Neural cell (in vitro differentiated cells): Measurements from ENCODE around the gene SWSAP1. TPM values are rescaled to one million over a fixed set of nuclear protein-coding genes. Genes with fewer than 3 reads are reported as not detected.

Experiments
- H2AFZ ChIP-seq: fragments of 200-600, 300-800 bp; sonication (generic), shearing (Covaris generic); 2 replicates; pipeline ENCODE4 v1.6.0; 2014; ENCODE audit warnings: low read depth, mild to moderate bottlenecking, antibody characterized with exemption, low read length, moderate library complexity
- H3F3A ChIP-seq: fragments of 200-600 bp; shearing (Covaris generic); 2 replicates; pipeline ENCODE4 v1.6.1; 2016; ENCODE audit warnings: mild to moderate bottlenecking, moderate library complexity, mixed read lengths, antibody characterized with exemption, low read length; ENCODE audit not compliant: insufficient read depth, poor library complexity, severe bottlenecking
- H3K27ac ChIP-seq: fragments of 200-600, 300-800 bp; sonication (generic), shearing (Covaris generic); 2 replicates; pipeline ENCODE4 v1.5.1; 2014; ENCODE audit warnings: mild to moderate bottlenecking, low read length, moderate library complexity
- H3K27me3 ChIP-seq: fragments of 300-800, 200-600 bp; sonication (generic), shearing (Covaris generic); 2 replicates; pipeline ENCODE4 v1.6.0; 2014; ENCODE audit warnings: mild to moderate bottlenecking, low read depth, low read length, moderate library complexity; ENCODE audit not compliant: insufficient read depth
- H3K36me3 ChIP-seq: fragments of 300-800, 200-600 bp; sonication (generic), shearing (Covaris generic); 2 replicates; pipeline ENCODE4 v1.5.1; 2014; ENCODE audit warnings: mild to moderate bottlenecking, antibody characterized with exemption, low read length, moderate library complexity; ENCODE audit not compliant: insufficient read depth
- H3K4me2 ChIP-seq: fragments of 300-800, 200-600 bp; sonication (generic), shearing (Covaris generic); 2 replicates; pipeline ENCODE4 v1.6.0; 2014; ENCODE audit warnings: mild to moderate bottlenecking, low read length
- H3K4me3 ChIP-seq: fragments of 300-800, 200-600 bp; sonication (generic), shearing (Covaris generic); 2 replicates; pipeline ENCODE4 v1.5.1; 2014; ENCODE audit warnings: mild to moderate bottlenecking, low read length, moderate library complexity
- H3K79me2 ChIP-seq: fragments of 200-600 bp; shearing (Covaris generic); replicated peaks from 2 replicates; pipeline ENCODE4 v1.6.0; 2014; ENCODE audit warnings: mild to moderate bottlenecking, low read length, moderate library complexity; ENCODE audit not compliant: insufficient read depth
- H3K9ac ChIP-seq: fragments of 300-800, 200-600 bp; sonication (generic), shearing (Covaris generic); 2 replicates; pipeline ENCODE4 v1.6.1; 2016; ENCODE audit warnings: mild to moderate bottlenecking, low read length, mixed read lengths
- H3K9me2 ChIP-seq: fragments of 200-600 bp; shearing (Covaris generic); 2 replicates; pipeline ENCODE4 v1.6.1; 2016; ENCODE audit warnings: mild to moderate bottlenecking, low read length, mixed read lengths; ENCODE audit not compliant: insufficient read depth
- H3K9me3 ChIP-seq: fragments of 200-600, 300-800 bp; sonication (generic), shearing (Covaris generic); 2 replicates; pipeline ENCODE4 v1.6.1; 2016; ENCODE audit warnings: mild to moderate bottlenecking, mixed run types, low read length, moderate library complexity, mixed read lengths
- H4K20me1 ChIP-seq: fragments of 200-600 bp; shearing (Covaris generic); 2 replicates; pipeline ENCODE4 v1.6.1; 2016; ENCODE audit warnings: mild to moderate bottlenecking, mixed run types; ENCODE audit not compliant: insufficient read depth
- EP300 ChIP-seq: fragments of 450-650 bp; conservative IDR thresholded peaks from 2 replicates; pipeline ENCODE4 v1.6.1; 2014; ENCODE audit warnings: antibody characterized with exemption, mild to moderate bottlenecking, moderate library complexity; ENCODE audit not compliant: poor library complexity, severe bottlenecking
- EZH2 ChIP-seq: fragments of 200-600, 300-800 bp; shearing (Covaris generic), sonication (generic); IDR thresholded peaks from 2 replicates; pipeline ENCODE4 v1.6.1; 2014; ENCODE audit warnings: antibody characterized with exemption, low read length, borderline replicate concordance, mild to moderate bottlenecking; ENCODE audit not compliant: insufficient read depth, poor library complexity, severe bottlenecking
- MXI1 ChIP-seq: fragments of 450-650 bp; conservative IDR thresholded peaks from 2 replicates; pipeline ENCODE4 v1.6.1; 2014; ENCODE audit warnings: antibody characterized with exemption, mild to moderate bottlenecking; ENCODE audit not compliant: poor library complexity, severe bottlenecking
- POLR2AphosphoS5 ChIP-seq: IDR thresholded peaks from 2 replicates; pipeline ENCODE4 v1.6.1; 2012
- RAD21 ChIP-seq: fragments of 450-650 bp; conservative IDR thresholded peaks from 2 replicates; pipeline ENCODE4 v1.6.1; 2014; ENCODE audit warnings: antibody characterized with exemption, mild to moderate bottlenecking, moderate library complexity
- SMC3 ChIP-seq: fragments of 450-650 bp; conservative IDR thresholded peaks from 2 replicates; pipeline ENCODE4 v1.6.1; 2014; ENCODE audit warnings: antibody characterized with exemption, mild to moderate bottlenecking, moderate library complexity; ENCODE audit not compliant: poor library complexity
- TAF1 ChIP-seq: IDR thresholded peaks from 2 replicates; pipeline ENCODE4 v1.6.1; 2012; ENCODE audit warnings: low read depth
- polyA plus RNA-seq: library from polyadenylated mRNA; depleted of rRNA; stranded (reverse); fragments of >200 nt; gene quantifications from 2 replicates; pipeline ENCODE4 v1.2.3, GENCODE V29; 2014
- TF ChIP-seq, protein P1 (sequence below): IDR thresholded peaks from 2 replicates; pipeline ENCODE4 v1.6.1; 2012; ENCODE audit warnings: borderline replicate concordance
- TF ChIP-seq, protein P2 (sequence below): fragments of 450-650 bp; IDR thresholded peaks from 2 replicates; pipeline ENCODE4 v1.5.1; 2014; ENCODE audit warnings: antibody characterized with exemption, mild to moderate bottlenecking, moderate library complexity; ENCODE audit not compliant: poor library complexity, severe bottlenecking

The SWSAP1 gene
- polyA plus RNA-seq, 1 donor from 2014 or later = 2.4 TPM

DNA sequence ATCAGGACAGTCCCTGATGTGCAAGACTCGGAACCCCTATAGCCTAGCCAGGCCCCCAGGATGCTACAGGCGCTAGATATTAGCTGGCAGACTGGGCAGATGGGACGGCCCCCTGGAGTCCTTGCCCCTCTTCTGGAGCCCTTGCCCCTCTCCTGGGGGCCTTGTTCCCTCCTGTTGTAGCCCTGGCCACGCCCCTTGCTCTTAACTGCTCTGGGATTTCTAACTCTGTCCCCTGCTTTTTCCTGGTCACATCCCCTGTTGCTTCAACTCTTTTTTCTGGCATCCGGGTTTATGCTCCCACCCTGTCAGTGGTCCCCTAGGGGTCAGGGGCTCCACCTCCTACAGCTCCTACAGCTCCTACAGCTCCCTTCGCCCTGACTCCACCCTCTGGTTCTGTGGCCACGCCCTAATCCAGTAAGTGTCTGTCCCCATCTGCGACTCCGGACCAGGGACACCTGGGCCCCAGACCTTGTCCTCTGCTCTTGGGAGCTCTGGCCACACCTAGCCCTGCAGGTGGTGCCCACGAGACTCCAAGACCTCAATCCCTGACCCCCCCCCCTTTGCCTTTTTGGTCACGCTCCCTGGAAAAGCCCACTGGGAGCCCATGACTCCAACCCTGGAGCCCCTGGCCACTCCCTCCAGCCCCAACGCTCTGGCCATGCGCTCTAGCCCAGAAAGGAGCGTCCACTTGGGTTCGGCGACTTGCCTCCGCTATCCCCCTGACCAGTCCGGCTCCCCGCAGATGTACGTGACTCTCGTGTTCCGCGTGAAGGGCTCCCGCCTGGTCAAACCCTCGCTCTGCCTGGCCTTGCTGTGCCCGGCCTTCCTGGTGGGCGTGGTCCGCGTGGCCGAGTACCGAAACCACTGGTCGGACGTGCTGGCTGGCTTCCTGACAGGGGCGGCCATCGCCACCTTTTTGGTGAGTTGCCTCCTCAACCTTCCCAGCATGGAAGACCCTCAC, 12.4 kb upstream of the SWSAP1 start:
- TF ChIP-seq EP300 (no peak), POLR2AphosphoS5 (no peak), SMC3 (no peak), EZH2 (no peak), MXI1 (no peak), TAF1 (no peak), RAD21 (no peak)
- TF ChIP-seq, protein P1, sequence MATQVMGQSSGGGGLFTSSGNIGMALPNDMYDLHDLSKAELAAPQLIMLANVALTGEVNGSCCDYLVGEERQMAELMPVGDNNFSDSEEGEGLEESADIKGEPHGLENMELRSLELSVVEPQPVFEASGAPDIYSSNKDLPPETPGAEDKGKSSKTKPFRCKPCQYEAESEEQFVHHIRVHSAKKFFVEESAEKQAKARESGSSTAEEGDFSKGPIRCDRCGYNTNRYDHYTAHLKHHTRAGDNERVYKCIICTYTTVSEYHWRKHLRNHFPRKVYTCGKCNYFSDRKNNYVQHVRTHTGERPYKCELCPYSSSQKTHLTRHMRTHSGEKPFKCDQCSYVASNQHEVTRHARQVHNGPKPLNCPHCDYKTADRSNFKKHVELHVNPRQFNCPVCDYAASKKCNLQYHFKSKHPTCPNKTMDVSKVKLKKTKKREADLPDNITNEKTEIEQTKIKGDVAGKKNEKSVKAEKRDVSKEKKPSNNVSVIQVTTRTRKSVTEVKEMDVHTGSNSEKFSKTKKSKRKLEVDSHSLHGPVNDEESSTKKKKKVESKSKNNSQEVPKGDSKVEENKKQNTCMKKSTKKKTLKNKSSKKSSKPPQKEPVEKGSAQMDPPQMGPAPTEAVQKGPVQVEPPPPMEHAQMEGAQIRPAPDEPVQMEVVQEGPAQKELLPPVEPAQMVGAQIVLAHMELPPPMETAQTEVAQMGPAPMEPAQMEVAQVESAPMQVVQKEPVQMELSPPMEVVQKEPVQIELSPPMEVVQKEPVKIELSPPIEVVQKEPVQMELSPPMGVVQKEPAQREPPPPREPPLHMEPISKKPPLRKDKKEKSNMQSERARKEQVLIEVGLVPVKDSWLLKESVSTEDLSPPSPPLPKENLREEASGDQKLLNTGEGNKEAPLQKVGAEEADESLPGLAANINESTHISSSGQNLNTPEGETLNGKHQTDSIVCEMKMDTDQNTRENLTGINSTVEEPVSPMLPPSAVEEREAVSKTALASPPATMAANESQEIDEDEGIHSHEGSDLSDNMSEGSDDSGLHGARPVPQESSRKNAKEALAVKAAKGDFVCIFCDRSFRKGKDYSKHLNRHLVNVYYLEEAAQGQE = no peak
- TF ChIP-seq, protein P2, sequence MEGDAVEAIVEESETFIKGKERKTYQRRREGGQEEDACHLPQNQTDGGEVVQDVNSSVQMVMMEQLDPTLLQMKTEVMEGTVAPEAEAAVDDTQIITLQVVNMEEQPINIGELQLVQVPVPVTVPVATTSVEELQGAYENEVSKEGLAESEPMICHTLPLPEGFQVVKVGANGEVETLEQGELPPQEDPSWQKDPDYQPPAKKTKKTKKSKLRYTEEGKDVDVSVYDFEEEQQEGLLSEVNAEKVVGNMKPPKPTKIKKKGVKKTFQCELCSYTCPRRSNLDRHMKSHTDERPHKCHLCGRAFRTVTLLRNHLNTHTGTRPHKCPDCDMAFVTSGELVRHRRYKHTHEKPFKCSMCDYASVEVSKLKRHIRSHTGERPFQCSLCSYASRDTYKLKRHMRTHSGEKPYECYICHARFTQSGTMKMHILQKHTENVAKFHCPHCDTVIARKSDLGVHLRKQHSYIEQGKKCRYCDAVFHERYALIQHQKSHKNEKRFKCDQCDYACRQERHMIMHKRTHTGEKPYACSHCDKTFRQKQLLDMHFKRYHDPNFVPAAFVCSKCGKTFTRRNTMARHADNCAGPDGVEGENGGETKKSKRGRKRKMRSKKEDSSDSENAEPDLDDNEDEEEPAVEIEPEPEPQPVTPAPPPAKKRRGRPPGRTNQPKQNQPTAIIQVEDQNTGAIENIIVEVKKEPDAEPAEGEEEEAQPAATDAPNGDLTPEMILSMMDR = no peak
- H3K9me3 ChIP-seq = no peaks in the 10 kb centered on the region
- no peak overlapping the region for H3K4me2 ChIP-seq
- H3K27ac ChIP-seq = no peak overlapping the region
- no peaks in the 10 kb centered on the region for H4K20me1 ChIP-seq
- no peaks in the 10 kb centered on the region for H3F3A ChIP-seq
- H3K27me3 ChIP-seq = no peaks in the 10 kb centered on the region
- H3K79me2 ChIP-seq = no peaks in the 10 kb centered on the region
- no peak overlapping the region for H3K9ac ChIP-seq
- H3K4me3 ChIP-seq = no peak overlapping the region
- H3K36me3 ChIP-seq = peaks cover 12% of the 10 kb centered on the region
- no peak overlapping the region for H2AFZ ChIP-seq
- no peaks in the 10 kb centered on the region for H3K9me2 ChIP-seq

DNA sequence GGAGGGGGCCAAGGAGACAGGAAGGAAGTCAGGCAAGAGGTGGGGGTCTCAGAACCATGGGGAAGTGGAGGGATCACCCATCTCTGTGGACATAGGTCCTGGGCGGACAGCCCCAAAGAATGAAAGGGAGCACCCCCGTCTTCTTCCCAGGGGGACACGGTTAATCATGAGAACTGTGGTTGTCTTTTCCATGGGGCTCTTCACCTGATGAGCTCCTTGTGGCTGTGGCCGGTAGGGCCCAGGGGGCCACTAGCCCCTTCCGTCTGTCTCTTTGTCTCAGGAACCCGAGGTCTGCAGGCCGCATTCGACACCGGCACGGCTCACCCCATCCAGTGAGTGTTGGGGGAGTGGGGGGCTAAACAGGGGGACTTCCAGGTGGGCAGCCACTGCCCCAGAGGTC, 10.6 kb upstream of the SWSAP1 start:
- Histone ChIP-seq H4K20me1 (no peaks in the 10 kb centered on the region), H3K36me3 (peaks cover 12% of the 10 kb centered on the region)

More for the DNA sequence above, 10.6 kb upstream of the SWSAP1 start:
- H3K9me3 ChIP-seq = no peaks in the 10 kb centered on the region
- H3K79me2 ChIP-seq = no peaks in the 10 kb centered on the region
- H3K27me3 ChIP-seq = no peaks in the 10 kb centered on the region
- no peak overlapping the region for H3K4me3 ChIP-seq
- no peak overlapping the region for H3K27ac ChIP-seq
- no peaks in the 10 kb centered on the region for H3K9me2 ChIP-seq
- H3F3A ChIP-seq = no peaks in the 10 kb centered on the region
- H3K9ac ChIP-seq = no peak overlapping the region
- TF ChIP-seq MXI1 = no peak
- TF ChIP-seq POLR2AphosphoS5 = no peak
- TF ChIP-seq, protein P2 = no peak
- no peak for TF ChIP-seq EP300
- no peak overlapping the region for H2AFZ ChIP-seq
- H3K4me2 ChIP-seq = no peak overlapping the region
